Epithelial cell of esophagus (primary cell): ENCODE results near the gene CERT1.
"Not testable (repeated sequence)": the region's sequence is repeated elsewhere in the genome, so short reads cannot be mapped to it uniquely, and the experiment has no call there.

ENCODE experiments used
- DNase-seq: peaks from one replicate; pipeline ENCODE4 v3.0.0; 2010; ENCODE audit warnings: low read depth
- H3K4me3 ChIP-seq: 2 replicates; pipeline ENCODE4 v1.5.1; 2011; ENCODE audit warnings: mild to moderate bottlenecking, low read length, control low read depth
- TF ChIP-seq, protein P1 (sequence below): IDR thresholded peaks from 2 replicates; pipeline ENCODE4 v1.5.1; 2011; ENCODE audit warnings: low read depth, mild to moderate bottlenecking, low read length, control low read depth, inconsistent platforms; ENCODE audit not compliant: insufficient read depth; ENCODE audit errors: missing control alignments

Gene CERT1

DNA sequence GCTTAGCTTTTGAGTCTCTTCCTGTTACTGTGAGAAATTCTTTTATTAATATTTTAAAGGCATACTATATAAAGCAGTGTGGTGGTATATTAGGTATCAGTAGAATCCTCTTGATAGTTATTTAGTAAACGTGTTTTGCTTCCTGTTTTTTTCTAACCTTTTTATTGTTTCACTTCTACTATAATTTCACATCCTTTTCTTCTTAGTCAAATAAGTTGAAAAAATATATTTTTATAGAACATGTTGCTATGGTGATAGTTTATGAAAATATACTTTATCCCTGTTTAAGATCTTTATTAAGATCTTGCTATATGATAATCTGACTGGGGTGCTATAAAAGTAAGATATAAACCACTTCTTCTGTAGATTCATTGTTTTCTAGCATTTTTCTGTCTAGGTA is 2.4 kb upstream of the CERT1 start:
- no peak overlapping the region for H3K4me3 ChIP-seq
- TF ChIP-seq, protein P1, sequence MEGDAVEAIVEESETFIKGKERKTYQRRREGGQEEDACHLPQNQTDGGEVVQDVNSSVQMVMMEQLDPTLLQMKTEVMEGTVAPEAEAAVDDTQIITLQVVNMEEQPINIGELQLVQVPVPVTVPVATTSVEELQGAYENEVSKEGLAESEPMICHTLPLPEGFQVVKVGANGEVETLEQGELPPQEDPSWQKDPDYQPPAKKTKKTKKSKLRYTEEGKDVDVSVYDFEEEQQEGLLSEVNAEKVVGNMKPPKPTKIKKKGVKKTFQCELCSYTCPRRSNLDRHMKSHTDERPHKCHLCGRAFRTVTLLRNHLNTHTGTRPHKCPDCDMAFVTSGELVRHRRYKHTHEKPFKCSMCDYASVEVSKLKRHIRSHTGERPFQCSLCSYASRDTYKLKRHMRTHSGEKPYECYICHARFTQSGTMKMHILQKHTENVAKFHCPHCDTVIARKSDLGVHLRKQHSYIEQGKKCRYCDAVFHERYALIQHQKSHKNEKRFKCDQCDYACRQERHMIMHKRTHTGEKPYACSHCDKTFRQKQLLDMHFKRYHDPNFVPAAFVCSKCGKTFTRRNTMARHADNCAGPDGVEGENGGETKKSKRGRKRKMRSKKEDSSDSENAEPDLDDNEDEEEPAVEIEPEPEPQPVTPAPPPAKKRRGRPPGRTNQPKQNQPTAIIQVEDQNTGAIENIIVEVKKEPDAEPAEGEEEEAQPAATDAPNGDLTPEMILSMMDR, result no peak
- DNase-seq, result no peak

DNA sequence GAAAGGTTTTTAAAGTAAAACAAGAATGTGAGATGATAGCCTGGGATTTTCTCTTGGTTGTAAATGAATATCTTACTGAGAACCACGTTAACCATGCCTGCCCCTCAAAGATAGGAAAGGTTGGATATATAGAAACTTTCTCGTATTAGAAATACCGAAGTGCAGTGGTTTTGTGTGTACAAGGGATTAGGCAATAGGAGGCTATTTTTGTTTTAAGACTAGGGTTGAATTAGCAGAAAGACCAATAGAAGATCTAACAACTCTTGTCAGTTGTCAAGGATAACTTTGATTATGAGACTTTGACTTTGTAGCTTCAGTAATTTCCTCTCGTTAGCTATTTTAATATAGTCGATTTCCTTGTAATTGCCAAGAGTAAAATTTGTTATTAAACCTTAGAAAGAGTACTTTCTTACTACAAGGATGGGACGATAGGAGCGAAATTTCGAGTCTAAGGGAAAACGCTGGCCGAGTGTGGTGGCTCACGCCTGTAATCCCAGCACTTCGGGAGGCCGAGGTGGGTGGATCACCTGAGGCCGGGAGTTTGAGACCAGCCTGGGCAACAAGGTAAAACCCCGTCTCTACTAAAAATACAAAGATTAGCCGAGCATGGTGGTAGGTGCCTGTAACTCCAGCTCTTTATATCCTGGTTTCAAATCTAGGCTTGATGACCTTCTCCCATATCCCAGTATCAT is 1.1 kb upstream of the CERT1 start:
- peak overlapping the region; percentile 88 for H3K4me3 ChIP-seq
- DNase-seq, result no peak
- TF ChIP-seq, protein P1, result no peak

DNA sequence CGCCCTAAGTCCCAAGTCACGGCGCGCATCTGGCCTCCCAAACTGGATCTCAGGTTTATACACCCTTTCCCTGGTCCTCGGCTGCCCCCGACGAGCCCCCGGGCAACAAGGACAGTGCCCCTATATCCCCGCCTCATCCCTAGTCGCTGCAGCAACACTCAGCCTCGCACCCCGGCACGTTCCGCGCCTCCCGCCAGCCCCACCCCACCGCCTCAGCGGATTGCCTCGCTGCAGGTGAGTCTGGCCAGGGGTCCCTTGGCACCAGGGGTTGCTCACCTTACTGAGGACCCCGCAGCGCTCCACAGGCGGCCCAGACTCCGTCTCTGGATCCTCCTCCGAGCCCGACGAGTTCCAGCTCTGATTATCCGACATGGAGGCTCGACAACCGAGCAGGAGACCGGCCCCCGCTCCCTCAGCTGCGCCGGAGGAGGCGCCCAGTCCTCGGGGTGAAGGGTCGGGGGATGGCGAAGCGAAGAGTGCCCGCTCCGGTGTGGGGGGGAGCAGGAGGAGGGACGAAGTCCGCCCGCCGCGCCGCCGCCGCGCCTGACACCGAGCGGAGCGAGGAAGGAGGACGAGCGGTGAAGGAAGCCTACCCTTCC is 494 bp downstream of the CERT1 start:
- TF ChIP-seq, protein P1, result no peak
- DNase-seq, result no peak
- peak overlapping the region; percentile 88 for H3K4me3 ChIP-seq

DNA sequence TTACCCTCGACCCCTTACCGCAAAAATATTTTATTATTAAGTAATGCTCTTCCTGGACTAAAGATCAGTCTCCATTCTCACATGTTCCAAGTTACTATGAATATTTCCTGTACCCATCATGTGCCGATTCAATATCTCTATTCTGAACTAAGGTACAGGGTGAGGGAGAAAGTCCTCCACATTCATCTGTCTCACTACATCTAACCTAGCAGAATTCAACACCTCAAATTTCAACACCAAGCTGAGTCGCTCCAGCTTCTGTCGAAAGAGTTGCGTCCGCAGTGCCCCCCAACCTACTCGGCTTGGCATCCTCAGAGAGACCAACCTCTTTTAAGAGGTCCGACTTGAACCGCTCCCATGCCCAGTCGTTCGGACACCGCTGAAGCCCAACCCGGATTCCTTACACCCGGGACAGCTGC is 1.0 kb downstream of the CERT1 start:
- peak overlapping the region; percentile 88 for H3K4me3 ChIP-seq
- TF ChIP-seq, protein P1, result no peak
- DNase-seq, result peak; percentile 43

DNA sequence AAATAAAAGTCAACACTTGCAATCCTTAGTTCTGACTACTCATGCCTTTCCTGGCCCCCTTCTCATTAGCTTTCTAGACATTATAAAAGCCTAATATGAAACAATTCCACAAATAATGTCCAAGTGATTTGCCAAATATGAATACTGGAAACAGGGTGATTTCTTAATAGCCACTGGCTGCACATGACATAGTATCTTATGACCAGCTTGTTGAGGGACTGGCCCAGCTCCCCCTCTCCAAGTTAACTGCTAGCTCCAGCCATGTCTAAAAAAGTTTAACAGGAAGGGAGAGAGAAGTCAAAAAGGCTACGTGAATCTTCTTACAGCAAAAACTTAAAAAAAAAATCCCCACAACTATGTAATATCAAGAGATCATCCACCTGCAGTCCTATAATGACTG is 1.5 kb downstream of the CERT1 start:
- DNase-seq, result peak; percentile 36
- TF ChIP-seq, protein P1, result no peak
- H3K4me3 ChIP-seq, result peak overlapping the region; percentile 88

DNA sequence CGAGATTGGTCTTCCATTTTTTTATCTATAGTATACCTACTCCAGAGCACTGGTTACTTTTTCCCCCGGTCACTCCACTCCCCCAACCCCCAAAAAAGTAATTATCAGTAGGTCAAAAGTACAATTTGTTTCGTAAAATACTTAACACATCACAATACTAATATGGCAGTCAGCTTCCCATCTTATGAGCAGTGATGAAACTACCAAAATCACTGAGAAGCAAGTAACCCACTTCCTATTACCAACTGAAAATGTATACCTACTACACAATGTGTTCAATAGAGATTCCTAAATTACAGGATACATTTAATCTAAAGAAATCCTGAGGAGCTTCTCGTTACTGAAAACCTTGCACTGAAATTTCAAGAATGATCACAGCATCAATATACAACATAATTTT is 1.9 kb downstream of the CERT1 start:
- TF ChIP-seq, protein P1, result no peak
- no peak for DNase-seq
- H3K4me3 ChIP-seq, result peak overlapping the region; percentile 88

DNA sequence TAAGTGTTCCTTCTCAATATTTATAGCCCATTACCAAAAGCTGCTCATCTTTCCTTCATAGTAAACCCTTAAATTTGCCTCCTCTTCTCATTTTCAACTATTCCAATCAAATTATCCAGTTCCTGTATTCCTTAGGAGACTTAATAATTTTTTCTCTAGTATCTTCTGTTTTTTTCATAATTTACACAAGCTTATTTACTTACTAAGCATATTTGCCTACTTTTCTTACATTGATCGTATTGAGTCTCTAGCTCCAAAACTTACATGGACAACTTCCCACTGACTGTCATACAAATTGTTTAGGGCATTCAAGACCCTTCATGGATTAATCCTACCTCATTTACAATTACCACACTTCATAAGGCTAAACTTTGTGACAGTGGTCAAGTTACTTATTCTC is 3.6 kb downstream of the CERT1 start:
- TF ChIP-seq, protein P1, result no peak
- DNase-seq, result no peak
- H3K4me3 ChIP-seq, result no peak overlapping the region

DNA sequence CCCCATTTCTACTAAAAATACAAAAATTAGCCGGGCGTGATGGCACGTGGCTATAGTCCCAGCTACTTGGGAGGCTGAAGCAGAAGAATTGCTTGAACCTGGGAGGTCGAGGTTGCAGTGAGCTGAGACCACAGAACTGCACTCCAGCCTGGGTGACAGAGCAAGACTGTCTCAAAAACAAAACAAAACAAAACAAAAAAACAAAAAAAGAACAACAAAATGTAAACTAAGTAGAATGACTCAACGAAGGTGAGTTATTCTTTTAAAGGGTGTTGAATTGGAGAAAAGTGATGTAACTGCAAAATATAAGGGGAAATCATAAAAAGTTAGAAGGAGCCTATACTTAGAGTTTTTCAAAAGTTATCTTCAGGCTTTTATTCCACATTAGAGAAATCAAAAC is 6.3 kb downstream of the CERT1 start:
- not testable (repeated sequence) for H3K4me3 ChIP-seq, DNase-seq

DNA sequence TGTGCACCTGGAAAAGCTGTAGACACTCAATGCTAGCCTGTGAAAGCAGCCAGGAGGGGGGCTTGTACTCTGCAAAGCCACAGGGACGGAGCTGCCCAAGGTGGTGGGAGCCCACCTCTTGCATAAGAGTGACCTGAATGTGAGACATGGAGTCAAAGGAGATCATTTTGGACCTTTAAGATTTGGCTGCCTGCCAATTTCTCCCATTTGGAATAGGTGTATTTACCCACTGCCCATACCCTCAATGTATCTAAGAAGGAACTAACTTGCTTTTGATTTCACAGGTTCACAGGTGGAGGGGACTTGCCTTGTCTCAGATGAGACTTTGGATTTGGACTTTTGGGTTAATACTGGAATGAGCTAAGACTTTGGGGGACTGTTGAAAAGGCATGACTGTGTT is 12.6 kb downstream of the CERT1 start:
- DNase-seq, H3K4me3 ChIP-seq: not testable (repeated sequence)
